Mucosa of stomach (tissue), 1 donor: ENCODE measurements around the gene SLC39A5.
"Not testable (repeated sequence)": the region's sequence is repeated elsewhere in the genome, so short reads cannot be mapped to it uniquely, and the experiment has no call there.

Experiments
- H3K27me3 ChIP-seq: one replicate; pipeline ENCODE4 v1.7.0; 2013; ENCODE audit warnings: mild to moderate bottlenecking, low read length; ENCODE audit not compliant: control insufficient read depth, insufficient read depth
- H3K36me3 ChIP-seq: one replicate; pipeline ENCODE4 v1.7.0; 2013; ENCODE audit warnings: low read length; ENCODE audit not compliant: control insufficient read depth, insufficient read depth
- H3K4me1 ChIP-seq: one replicate; pipeline ENCODE4 v1.7.0; 2013; ENCODE audit warnings: mild to moderate bottlenecking, low read length; ENCODE audit not compliant: control insufficient read depth, insufficient read depth
- H3K4me3 ChIP-seq: one replicate; pipeline ENCODE4 v1.7.0; 2013; ENCODE audit warnings: low read length
- H3K9ac ChIP-seq: one replicate; pipeline ENCODE4 v1.7.0; 2013; ENCODE audit warnings: mild to moderate bottlenecking, low read length, moderate library complexity
- H3K9me3 ChIP-seq: one replicate; pipeline ENCODE4 v1.7.0; 2013; ENCODE audit warnings: mild to moderate bottlenecking, low read length, moderate library complexity; ENCODE audit not compliant: control insufficient read depth
- donor health status: Pancreatic carcinoma.

Gene SLC39A5

DNA sequence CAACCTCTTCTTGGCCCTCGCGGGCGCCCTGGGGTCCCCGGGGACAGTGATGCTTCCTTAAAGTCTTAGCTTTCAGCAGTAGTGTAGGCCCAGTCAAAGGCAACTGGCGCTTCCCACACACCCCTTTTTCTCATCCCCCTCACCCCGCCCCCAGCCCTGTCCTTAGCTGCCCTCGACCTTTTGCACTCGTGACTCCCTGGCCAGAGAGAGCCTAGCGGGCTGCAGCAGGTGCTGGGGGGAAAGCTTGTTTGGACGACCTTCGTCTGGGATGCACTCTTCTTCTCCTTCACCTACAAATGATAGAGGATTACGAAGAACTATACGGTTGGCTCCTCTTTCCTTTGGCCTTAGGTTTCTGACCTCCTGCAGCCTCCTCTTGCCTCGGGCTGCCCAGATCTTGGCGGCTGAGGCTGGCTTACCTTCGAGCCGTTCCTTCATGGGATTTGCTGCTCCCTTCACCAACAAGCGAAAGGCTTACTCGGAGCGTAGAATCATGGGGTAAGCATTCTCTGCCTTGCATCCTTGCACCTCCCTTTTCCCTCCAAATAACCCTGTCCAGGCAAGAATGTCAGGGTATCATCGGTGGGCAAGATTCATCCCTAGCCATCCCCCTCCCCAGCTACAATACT lies 37.7 kb downstream of the SLC39A5 start:
- H3K27me3 ChIP-seq: no peaks in the 10 kb centered on the region
- peak overlapping the region; percentile 82 for H3K9ac ChIP-seq
- peak overlapping the region; percentile 75 for H3K4me3 ChIP-seq
- H3K9me3 ChIP-seq: no peaks in the 10 kb centered on the region
- peaks cover 5% of the 10 kb centered on the region for H3K4me1 ChIP-seq
- H3K36me3 ChIP-seq: no peaks in the 10 kb centered on the region

DNA sequence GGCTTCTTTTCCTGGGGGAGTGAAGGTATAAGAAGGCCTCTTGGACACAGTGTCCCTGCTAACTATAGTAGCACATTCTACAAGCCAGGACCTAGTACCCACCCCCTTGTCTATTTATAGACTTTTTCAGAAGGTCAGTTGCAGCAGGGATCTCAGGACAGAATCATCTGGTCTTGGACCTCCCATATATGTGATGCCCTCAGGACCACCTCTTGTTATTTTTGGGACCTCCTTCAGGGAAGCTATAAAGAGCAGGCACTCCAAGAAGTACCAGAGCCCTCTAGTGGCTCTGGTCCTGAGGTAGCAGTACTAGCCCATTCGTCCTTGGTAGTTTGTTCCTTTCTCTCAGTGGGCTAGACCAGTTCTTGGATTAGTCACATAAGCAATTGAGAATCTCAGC lies 41.2 kb downstream of the SLC39A5 start:
- Histone ChIP-seq H3K4me1 (peaks cover 5% of the 10 kb centered on the region), H3K9me3 (no peaks in the 10 kb centered on the region), H3K27me3 (no peaks in the 10 kb centered on the region), H3K36me3 (peaks cover 6% of the 10 kb centered on the region), H3K9ac (no peak overlapping the region), H3K4me3 (no peak overlapping the region)

DNA sequence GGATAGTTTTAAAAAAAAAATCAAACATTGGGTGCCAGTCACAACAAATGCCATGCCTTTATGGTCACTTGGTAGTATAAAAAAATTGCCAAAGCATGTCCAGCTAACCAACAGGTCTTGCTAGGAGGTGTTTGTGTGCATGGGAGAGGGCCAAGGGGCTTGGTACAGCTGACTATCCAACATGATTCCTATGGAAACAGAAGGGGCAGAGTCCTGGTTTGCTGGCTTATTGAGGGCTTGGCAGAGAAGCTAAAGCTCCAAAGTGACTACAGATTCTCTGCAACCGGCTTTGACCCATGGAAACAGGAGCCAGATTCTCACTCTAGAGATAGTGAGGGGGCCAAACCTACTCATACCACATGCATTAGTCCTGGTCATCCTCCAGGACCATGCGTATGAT lies 42.6 kb downstream of the SLC39A5 start:
- not testable (repeated sequence) for H3K9ac ChIP-seq, H3K27me3 ChIP-seq, H3K4me1 ChIP-seq, H3K36me3 ChIP-seq, H3K9me3 ChIP-seq, H3K4me3 ChIP-seq

DNA sequence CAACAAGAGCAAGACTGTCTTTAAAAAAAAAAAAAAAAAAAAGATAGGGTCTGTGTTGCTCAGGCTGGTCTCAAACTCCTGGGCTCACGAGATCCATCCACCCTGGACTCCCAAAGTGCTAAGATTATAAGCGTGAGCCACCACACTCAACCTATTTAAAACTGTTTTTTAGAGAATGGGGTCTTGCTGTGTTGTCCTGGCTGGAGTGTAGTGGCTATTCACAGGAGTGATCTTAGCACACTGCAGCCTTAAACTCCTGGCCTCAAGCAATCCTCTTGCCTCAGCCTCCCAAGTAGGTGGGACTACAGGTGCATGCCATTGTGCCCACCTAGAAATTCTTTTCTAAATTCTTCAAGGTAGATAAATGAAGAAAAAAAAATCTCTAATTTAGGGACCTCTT lies 44.4 kb downstream of the SLC39A5 start:
- Histone ChIP-seq H3K27me3 (no peaks in the 10 kb centered on the region), H3K36me3 (peaks cover 6% of the 10 kb centered on the region), H3K9me3 (no peaks in the 10 kb centered on the region), H3K4me3 (no peak overlapping the region), H3K9ac (no peak overlapping the region), H3K4me1 (no peaks in the 10 kb centered on the region)

DNA sequence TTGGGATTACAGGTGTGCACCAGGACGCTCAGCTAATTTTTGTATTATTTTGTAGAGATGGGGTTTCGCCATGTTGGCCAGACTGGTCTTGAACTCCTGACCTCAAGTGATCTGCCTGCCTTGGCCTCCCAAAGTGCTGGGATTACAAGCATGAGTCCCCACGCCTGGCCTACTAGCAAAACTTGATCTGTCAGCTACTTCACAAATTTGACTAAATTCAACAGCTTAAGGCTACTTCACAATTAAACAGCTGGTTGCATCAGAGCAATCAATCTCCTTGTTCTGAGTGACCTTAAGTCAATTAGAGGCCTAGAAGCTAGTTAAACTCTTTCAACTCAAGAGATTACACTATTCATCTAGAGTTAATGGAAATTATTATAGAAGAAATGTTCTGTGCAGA lies 49.1 kb downstream of the SLC39A5 start:
- H3K9ac ChIP-seq: no peak overlapping the region
- no peaks in the 10 kb centered on the region for H3K36me3 ChIP-seq
- H3K4me3 ChIP-seq: no peak overlapping the region
- no peaks in the 10 kb centered on the region for H3K27me3 ChIP-seq
- no peaks in the 10 kb centered on the region for H3K9me3 ChIP-seq
- H3K4me1 ChIP-seq: no peaks in the 10 kb centered on the region

DNA sequence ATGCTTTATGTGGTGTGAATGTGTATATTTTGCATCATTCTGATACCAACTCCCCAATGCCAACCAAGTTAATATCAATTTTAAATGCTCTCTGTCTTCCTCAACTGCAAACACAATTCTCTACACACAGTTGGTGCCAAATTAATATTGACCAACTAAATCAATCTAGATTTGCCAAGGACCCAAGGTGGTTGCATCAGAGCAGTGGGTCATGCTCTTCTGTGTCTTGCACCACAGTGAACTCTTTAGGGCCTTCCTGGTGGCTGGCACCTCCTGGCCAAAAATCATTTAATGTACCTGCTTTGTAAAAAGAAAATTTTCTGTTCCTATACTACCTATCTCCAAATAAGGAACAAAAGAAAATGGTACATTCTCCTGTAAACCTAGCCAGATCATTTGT lies 51.0 kb downstream of the SLC39A5 start:
- no peak overlapping the region for H3K9ac ChIP-seq
- H3K4me1 ChIP-seq: no peaks in the 10 kb centered on the region
- H3K9me3 ChIP-seq: no peaks in the 10 kb centered on the region
- H3K36me3 ChIP-seq: no peaks in the 10 kb centered on the region
- H3K27me3 ChIP-seq: no peaks in the 10 kb centered on the region
- no peak overlapping the region for H3K4me3 ChIP-seq

DNA sequence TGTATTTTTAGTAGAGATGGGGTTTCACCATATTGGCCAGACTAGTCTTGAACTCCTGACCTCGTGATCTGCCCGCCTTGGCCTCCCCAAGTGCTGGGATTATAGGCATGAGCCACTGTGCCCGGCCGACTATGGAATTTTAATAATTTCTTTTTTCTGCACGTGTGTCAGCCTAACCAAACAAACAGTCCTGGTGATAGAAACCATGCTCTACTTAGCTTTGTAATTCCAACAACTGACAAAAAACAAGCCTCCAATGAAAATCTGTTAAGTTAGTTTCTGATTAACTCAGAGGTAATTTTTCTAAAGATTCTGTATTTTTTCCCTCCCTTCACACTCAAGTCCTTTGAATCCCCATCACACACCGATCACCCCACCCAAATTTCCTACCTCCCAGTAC lies 52.2 kb downstream of the SLC39A5 start:
- no peaks in the 10 kb centered on the region for H3K27me3 ChIP-seq
- H3K9me3 ChIP-seq: no peaks in the 10 kb centered on the region
- no peaks in the 10 kb centered on the region for H3K36me3 ChIP-seq
- H3K4me1 ChIP-seq: no peaks in the 10 kb centered on the region
- no peak overlapping the region for H3K4me3 ChIP-seq
- no peak overlapping the region for H3K9ac ChIP-seq

DNA sequence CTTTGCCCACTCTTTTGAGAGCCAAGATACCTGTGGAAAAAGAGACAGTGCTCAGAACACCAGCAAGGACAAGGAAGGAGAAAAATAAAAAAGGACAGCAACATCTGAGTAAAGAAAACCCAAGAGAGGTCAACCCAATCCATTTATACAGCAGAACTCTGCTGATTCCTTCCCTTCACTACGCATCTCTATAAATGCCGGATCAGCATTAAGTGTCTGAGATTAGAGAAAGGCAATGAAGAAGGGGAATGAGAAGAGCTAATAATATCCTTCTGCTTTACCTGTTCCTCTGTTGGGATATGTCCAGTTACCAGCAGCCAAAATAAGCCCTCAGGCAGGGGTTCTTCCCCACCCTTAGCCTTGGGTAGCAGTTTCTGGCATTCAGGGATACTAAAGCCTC lies 52.7 kb downstream of the SLC39A5 start:
- Histone ChIP-seq H3K27me3 (no peaks in the 10 kb centered on the region), H3K4me3 (no peak overlapping the region), H3K4me1 (no peaks in the 10 kb centered on the region), H3K36me3 (no peaks in the 10 kb centered on the region), H3K9ac (no peak overlapping the region), H3K9me3 (no peaks in the 10 kb centered on the region)

DNA sequence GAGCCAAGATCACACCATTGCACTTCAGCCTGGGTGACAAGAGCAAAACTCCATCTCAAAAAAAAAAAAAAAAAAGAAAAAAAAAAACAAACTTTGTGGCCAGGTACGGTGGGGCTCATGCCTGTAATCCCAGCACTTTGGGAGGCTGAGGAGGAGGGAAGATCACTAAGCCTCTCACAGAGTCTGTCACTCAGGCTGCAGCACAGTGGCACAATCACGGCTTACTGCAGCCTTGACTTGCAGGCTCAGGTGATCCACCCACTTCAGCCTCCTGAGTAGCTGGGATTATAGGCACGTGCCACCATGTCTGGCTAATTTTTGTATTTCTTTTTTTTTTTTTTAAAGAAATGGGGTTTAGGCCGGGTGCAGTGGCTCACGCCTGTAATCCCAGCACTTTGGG lies 54.4 kb downstream of the SLC39A5 start:
- not testable (repeated sequence) for H3K9ac ChIP-seq, H3K36me3 ChIP-seq

DNA sequence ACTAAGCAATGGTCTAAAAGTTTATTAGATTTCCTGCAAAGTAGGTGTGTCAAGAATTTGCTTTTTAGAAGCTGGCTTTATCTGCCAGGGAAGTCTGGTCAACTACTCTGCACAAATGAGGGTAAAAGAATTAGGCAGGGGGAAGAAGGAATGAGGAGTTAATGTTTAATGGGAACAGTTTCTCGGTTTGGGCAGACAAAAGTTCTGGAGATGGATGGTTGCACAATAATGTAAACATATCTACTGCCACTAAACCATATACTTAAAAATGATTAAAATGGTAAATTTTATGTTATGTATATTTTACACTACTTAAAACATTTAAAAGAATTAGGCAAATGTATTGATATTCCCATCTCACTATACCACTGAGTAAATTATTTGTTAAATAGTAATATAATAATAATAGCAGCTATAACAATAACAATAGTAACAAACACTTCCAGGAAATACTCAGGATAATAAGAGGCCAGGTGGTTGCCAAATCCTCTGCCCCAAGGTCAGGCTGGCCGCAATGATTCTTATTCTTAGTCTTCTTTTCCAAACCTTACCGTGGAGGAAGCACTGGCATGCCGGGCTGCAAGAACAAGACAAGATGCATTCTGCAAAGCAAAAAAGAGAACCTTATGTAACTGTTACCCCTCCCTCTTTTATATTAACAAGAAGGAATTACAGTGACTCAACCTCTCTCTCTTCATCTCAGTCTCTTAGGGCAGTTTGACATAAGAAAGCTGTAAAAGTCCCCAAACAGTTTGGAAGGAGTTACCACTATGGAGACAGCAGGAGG lies 56.4 kb downstream of the SLC39A5 start:
- Histone ChIP-seq H3K36me3 (no peaks in the 10 kb centered on the region), H3K9me3 (no peaks in the 10 kb centered on the region), H3K27me3 (no peaks in the 10 kb centered on the region), H3K9ac (no peak overlapping the region), H3K4me1 (no peaks in the 10 kb centered on the region), H3K4me3 (no peak overlapping the region)

More for the DNA sequence above, 54.4 kb downstream of the SLC39A5 start:
- not testable (repeated sequence) for H3K4me1 ChIP-seq, H3K27me3 ChIP-seq, H3K9me3 ChIP-seq, H3K4me3 ChIP-seq
